Breast epithelium (tissue), 3 donors: ENCODE measurements around the gene KLK13.
A peak's percentile ranks its signal among the peaks of the same experiment; 100 is the strongest.

ENCODE experiments used
- CTCF ChIP-seq, 3 donors: fragments of 450-650 bp; IDR thresholded peaks; one replicate each; pipeline ENCODE4 v1.5.1; 2016 to 2017; ENCODE audit warnings: antibody characterized with exemption in 3 of 3, mild to moderate bottlenecking in 3 of 3, moderate library complexity in 3 of 3
- POLR2A ChIP-seq: fragments of 450-650 bp; IDR thresholded peaks from one replicate; pipeline ENCODE4 v1.6.1; 2016; ENCODE audit warnings: antibody characterized with exemption, mild to moderate bottlenecking, moderate library complexity

GRCh38 chr19:51094696-51095279 lies 29.9 kb upstream of the KLK13 start:
- peak in 2 of 3 donors; percentile 39 to 75 for TF ChIP-seq CTCF (IDR thresholded peaks at IDR 0.05)
- no peak for TF ChIP-seq POLR2A
